LNCAP (cell line): ENCODE data around the gene AGAP6.
"Not testable (repeated sequence)": the region's sequence is repeated elsewhere in the genome, so short reads cannot be mapped to it uniquely, and the experiment has no call there.

Source experiments
- CTCF ChIP-seq: fragments of 450-650 bp; IDR thresholded peaks from 2 replicates; pipeline ENCODE4 v1.5.1; 2017; ENCODE audit warnings: mild to moderate bottlenecking

Gene AGAP6

DNA sequence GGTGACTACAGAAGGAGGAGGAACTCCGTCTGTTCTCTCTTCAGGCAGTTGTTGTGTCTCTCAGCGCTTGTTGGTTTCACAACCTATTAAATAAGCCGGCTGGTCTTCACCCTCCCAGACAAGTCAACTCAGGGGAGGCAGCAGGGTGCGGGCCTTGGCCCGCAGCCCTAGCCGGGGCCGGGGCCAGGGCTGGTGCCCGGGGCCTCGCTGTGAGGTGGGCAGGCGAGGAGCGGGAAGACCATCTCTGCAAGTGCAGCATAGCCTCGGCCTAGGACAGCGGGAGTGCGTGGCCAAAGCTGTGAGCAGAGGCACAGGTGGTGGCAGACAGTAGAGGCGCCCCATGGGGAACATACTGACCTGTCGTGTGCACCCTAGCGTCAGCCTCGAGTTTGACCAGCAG is at the start of gene AGAP6:
AGAP6 (plus strand) TSS at position 31 of the 400 bp plus-strand sequence; CDS start at position 341, 310 bp downstream.
- TF ChIP-seq CTCF, result not testable (repeated sequence)

DNA sequence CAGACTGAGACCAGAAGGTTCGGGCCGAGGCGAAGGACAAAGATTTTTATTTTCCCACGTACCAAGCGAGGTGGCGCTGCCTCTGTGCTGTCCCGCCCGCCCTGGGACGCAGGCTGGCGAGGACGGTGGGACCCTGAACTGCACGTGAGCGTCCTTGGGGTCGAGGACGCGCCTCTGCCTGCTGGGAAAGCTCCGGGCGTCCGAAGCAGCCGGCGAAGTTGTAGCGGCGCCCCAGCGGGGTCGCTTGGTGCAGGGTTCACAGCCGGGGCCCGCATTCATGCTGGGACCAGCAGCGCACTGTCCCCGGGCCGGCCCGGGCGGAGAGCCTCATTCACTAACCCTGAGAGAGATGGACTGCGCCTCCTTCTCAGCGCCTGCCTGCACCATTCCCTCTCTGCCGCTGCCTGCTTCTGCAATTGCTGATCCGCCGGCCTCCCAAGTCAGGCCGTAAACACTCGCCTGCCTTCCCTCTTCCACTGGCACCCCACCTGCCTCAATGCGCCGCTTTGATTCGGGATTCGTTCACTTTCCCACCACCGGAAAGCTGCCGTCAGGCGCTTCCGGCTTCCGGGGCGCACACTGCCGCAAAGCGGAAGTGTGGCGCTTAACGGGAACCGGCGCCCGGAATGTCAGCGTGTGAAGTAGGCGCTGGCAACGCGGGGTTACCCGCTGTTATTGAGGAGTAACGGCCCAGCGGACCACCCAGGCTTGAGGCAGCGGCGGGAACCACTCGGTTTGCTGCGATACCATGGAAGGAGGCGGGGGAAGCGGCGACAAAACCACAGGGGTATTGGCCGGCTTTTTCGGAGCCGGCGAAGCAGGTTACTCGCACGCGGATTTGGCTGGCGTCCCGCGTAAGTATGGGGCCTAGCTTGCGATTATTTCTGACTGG is 46.5 kb upstream of the AGAP6 start, which contains the start of the genes PARG and TIMM23B:
PARG (minus strand) TSS at position 581 of the 892 bp plus-strand sequence; CDS start at position 279, 302 bp downstream.
TIMM23B (plus strand) TSS at position 607 of the 892 bp plus-strand sequence; CDS start at position 749, 142 bp downstream.
- not testable (repeated sequence) for TF ChIP-seq CTCF

DNA sequence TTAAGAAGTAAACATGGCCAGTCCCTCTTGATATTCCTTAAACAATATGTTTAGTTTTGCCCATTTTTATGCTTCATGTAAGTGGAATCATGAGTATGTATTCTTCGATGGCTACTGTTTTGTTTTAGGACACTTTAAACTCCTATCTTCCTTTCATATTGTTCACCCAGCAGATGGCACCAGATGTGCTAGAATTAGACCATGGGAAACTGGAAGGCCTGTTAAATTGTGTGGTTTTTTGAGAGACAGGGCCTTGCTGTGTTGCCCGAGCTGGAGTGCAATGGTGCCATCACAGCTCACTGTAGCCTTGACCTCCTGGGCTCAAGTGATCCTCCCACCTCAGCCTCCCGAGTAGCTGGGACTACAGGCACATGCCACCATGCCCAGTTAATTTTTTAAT is 35.1 kb upstream of the AGAP6 start:
- peak; percentile 26; the same call in 1 of the 2 replicates for TF ChIP-seq CTCF

GRCh38 chr10:50021646-50022045 is 33.4 kb downstream of the AGAP6 start:
- TF ChIP-seq CTCF, result no peak

DNA sequence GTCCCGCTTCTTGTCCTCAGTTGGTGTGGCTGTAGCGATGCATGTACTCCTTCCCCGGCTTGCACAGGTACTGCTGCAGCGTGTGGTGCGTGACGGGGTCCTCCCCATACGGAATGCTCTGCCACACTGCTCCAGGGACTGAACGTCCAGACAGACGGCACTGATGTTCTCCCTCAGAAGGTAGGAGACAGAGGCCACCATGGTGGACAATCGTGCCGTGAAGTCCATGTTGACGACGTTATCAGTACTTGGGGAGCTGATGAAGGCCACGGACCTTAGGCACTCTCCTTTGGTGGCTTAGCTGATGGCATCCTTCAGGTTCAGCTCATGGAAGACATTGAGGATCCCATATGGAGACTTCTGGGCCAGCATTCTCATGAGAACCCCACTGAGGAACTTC is 37.4 kb downstream of the AGAP6 start:
- no peak for TF ChIP-seq CTCF

DNA sequence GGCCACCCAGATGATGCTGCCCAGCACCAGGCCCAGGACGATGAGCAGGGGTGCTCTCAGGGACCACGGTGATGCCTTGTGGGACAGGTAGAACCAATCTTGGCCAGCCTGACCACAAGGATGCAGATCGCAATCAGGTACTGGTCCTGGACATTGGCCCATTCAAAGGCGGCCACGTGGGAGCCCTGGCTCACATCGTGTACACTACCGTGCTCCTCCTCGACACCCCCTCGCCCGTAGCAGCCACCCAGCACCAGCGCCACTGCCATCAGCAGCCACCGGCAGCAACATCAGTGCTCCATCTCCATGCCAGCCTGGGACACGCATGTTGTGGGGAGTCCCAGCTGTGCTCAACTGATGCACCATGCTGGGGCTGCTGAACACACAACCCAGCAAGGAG is 39.0 kb downstream of the AGAP6 start:
- TF ChIP-seq CTCF, result no peak

GRCh38 chr10:50033481-50033880 is 45.3 kb downstream of the AGAP6 start:
- no peak for TF ChIP-seq CTCF
